ENCODE measurements around the gene FAM222B. TPM values are rescaled to one million over a fixed set of nuclear protein-coding genes. Genes with fewer than 3 reads are reported as not detected.

Gene FAM222B
- total RNA-seq (2011; cell fraction: chromatin; rRNA removed; ENCODE audit: low replicate concordance): 115 and 118 TPM in 2 replicates
- total RNA-seq (2011; cell fraction: nucleolus; rRNA removed): 34.0 and 45.9 TPM in 2 replicates
- 86.2 and 134 TPM in 2 replicates for total RNA-seq (2011; cell fraction: nucleoplasm; rRNA removed)
- total RNA-seq (2014; rRNA removed) (7.4 and 14.0 TPM in 2 replicates), total RNA-seq (2014; rRNA removed; fragmentation: Illumina TruSeq; extraction: Trizol) (7.5 and 8.5 TPM in 2 replicates), total RNA-seq (2015; rRNA removed; fragmentation: Illumina TruSeq; extraction: Trizol) (8.5 TPM in 2 replicates), total RNA-seq (2021) (31.1 and 32.9 TPM in 2 replicates), polyA plus RNA-seq (2011; rRNA removed) (7.3 and 8.3 TPM in 2 replicates), polyA plus RNA-seq (2014; fragmentation: Illumina TruSeq; extraction: Trizol) (34.5 and 34.6 TPM in 2 replicates), polyA plus RNA-seq (2014; fragmentation: Nextera tagmentation; extraction: Ambion mirVana) (1 to 10 TPM; 4.0 to 6.7 TPM), polyA plus RNA-seq (2014; rRNA removed) (10.9 TPM in 2 replicates), polyA minus RNA-seq (2011; rRNA and poly(A)+ RNA removed) (17.9 and 18.4 TPM in 2 replicates), Bru-seq, nascent RNA (percentile 82 among the genes with signal in this experiment), BruChase-seq, experiment 1, labeled RNA remaining after a 2-hour chase (percentile 86 among the genes with signal in this experiment), BruChase-seq, experiment 2, labeled RNA remaining after a 6-hour chase (percentile 85 among the genes with signal in this experiment)
- polyA plus RNA-seq (2011; cell fraction: cytosol; rRNA removed): 11.9 and 18.3 TPM in 2 replicates
- 10.0 and 18.6 TPM in 2 replicates for polyA plus RNA-seq (2011; cell fraction: nucleus; rRNA removed)
- 21.1 and 26.3 TPM in 2 replicates for polyA plus RNA-seq (2012)
- polyA minus RNA-seq (2011; cell fraction: cytosol; rRNA and poly(A)+ RNA removed): 20.8 and 24.7 TPM in 2 replicates
- polyA minus RNA-seq (2011; cell fraction: nucleus; rRNA and poly(A)+ RNA removed): 7.1 and 7.9 TPM in 2 replicates
- long read RNA-seq, experiment 1, full-length matches to known transcripts: 4 of 48 reads
- long read RNA-seq, experiment 1, partial matches to known transcripts: 0 of 48 reads
- long read RNA-seq, experiment 1, other reads (novel, unspliced or antisense): 44 of 48 reads
- long read RNA-seq, experiment 2, full-length matches to known transcripts: 12 of 40 reads
- long read RNA-seq, experiment 2, partial matches to known transcripts: 0 of 40 reads
- long read RNA-seq, experiment 2, other reads (novel, unspliced or antisense): 28 of 40 reads
- long read RNA-seq, experiment 3, full-length matches to known transcripts: 9 of 10 reads
- long read RNA-seq, experiment 3, partial matches to known transcripts: 0 of 10 reads
- long read RNA-seq, experiment 3, other reads (novel, unspliced or antisense): 1 of 10 reads

DNA sequence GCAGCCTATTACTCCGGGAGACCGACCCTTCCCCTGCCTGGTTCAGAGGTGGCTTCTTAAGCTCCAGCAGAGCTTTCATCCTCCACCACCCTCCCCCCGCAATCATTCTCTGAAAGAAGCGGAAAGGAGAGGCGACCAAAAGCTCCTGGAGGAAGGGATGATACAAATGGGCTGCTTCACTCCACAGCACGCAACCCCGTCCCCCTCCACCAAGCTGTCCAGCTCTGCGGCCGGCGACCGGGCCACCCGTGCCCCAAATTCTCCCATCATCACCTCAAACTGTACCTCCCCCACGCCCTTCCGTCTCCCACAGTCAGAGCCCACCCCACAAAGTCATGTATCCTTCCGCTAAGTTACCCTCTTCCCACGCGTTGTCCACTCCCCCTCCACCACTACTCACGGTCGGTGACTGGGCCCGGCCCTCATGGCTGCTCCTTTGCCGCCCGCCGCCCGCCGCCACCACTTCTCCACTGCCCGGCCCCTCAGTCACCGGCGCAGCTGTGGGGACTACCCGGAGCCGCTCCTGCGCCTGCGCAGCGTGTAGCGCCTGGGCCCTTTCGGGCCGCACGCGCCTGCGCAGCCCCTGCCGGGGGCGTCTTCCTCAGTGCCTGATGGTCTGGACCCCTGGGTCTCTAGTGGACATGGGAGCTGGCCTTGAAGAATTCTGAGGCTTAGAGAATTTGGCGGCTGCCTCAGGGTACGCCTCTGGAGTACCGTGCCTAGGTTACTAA is at the start of gene FAM222B:
Gene FAM222B, minus strand, starts transcription at position 509 of the 731 bp plus-strand sequence. CDS start 76,123 bp downstream, outside the sequence.
- intact Hi-C loops (cut with micrococcal nuclease) (loop anchor here (10.0 kb wide), 1 partner anchor 198 kb away; the partner anchor contains the start of gene BLTP2), in situ Hi-C loops (cut with MboI) (no loop called here)
- BruUV-seq (replicated peaks): no TSS peak
- H3K9ac ChIP-seq (ENCODE audit: insufficient read depth in 1 of 2, low read depth in 2 of 2, low read length in 2 of 2): peak within 1 kb of the TSS; percentile 83 to 89
- H3K4me1 ChIP-seq (replicated peaks in 1 of 2; ENCODE audit: control insufficient read depth in 2 of 2, insufficient read depth in 2 of 2, low read length in 2 of 2): peaks cover 17 to 33% of the 10 kb centered on the region in 2 experiments
- peak within 1 kb of the TSS; percentile 76 for H3K27ac ChIP-seq (ENCODE audit: extremely low read depth, low read depth, low read length)
- ChIA-PET POLR2A (interaction anchor here (0.6 to 4.7 kb wide), 24 partner anchors 10 to 225 kb away, joined by 3 to 27 read pairs (median 4); partner anchors contain the start of genes ERAL1 and RPL23A), CTCF (ENCODE audit: low intra/inter-chr PET ratio) (no interaction called here)
- peak within 1 kb of the TSS; percentile 71 for H3K4me3 ChIP-seq
- under 1% methylated on average over 44 of the region's 44 CpGs for WGBS (ENCODE audit: insufficient coverage, low coverage, missing lambda C conversion rate)
- no peaks in the 10 kb centered on the region for H3K9me3 ChIP-seq (replicated peaks; ENCODE audit: control insufficient read depth, insufficient read depth, low read depth, low read length)
- H4K20me1 ChIP-seq (replicated peaks; ENCODE audit: control insufficient read depth, insufficient read depth, low read length): no peaks in the 10 kb centered on the region
- peak within 1 kb of the TSS; percentile 99 for H2AFZ ChIP-seq (ENCODE audit: low read depth, low read length)
- H3K9me1 ChIP-seq (ENCODE audit: control insufficient read depth, insufficient read depth, low read length): no peaks in the 10 kb centered on the region
- peak within 1 kb of the TSS; percentile 93 for H3K4me2 ChIP-seq (ENCODE audit: insufficient read depth, low read length)
- peaks cover 11% of the 10 kb centered on the region for H3K36me3 ChIP-seq (ENCODE audit: control insufficient read depth, insufficient read depth, low read length)
- H3K79me2 ChIP-seq (ENCODE audit: control insufficient read depth, insufficient read depth, low read length): peaks cover 56% of the 10 kb centered on the region
- DNase-seq (ENCODE audit: extremely low read depth in 1 of 4, low spot score in 3 of 4) (peak; percentile 95 to 100 (median 99)), ATAC-seq (peak; percentile 97), FAIRE-seq (peak; percentile 82)
- no peaks in the 10 kb centered on the region for H3K27me3 ChIP-seq (ENCODE audit: control insufficient read depth in 2 of 2, insufficient read depth in 2 of 2, low read length in 2 of 2)
- TF ChIP-seq CTBP1 (IDR thresholded peaks at IDR 0.05; ENCODE audit: borderline replicate concordance) (peak; percentile 65; the same call in 1 of the 2 replicates), CBFB (CRISPR knock-in tag; IDR thresholded peaks at IDR 0.05) (no peak), PHF20 (IDR thresholded peaks at IDR 0.05; ENCODE audit: partially characterized antibody) (peak; percentile 54), GATA2 (CRISPR knock-in tag; IDR thresholded peaks at IDR 0.05) (no peak), PYGO2 (tag; IDR thresholded peaks at IDR 0.05) (no peak), ZBTB1 (CRISPR knock-in tag; IDR thresholded peaks at IDR 0.05; ENCODE audit: borderline replicate concordance, low read depth) (no peak), HNRNPL (IDR thresholded peaks at IDR 0.05; ENCODE audit: low read depth, low read length) (peak; percentile 38; the same call in 1 of the 2 replicates), ZNF75A (CRISPR knock-in tag; IDR thresholded peaks at IDR 0.05) (no peak), MTA3 (IDR thresholded peaks at IDR 0.05; ENCODE audit: borderline replicate concordance) (peak; percentile 91; the same call in 1 of the 2 replicates), RB1 (IDR thresholded peaks at IDR 0.05; ENCODE audit: low read depth) (peak; percentile 64), THAP12 (CRISPR knock-in tag; IDR thresholded peaks at IDR 0.05) (peak; percentile 89; the same call in 1 of the 2 replicates), TCF7 (IDR thresholded peaks at IDR 0.05; ENCODE audit: borderline replicate concordance) (0 out of 2 replicates have a peak, but pooled peaks have one; percentile 20), ZNF24 (IDR thresholded peaks at IDR 0.05) (no peak)
- TF ChIP-seq, protein P1, sequence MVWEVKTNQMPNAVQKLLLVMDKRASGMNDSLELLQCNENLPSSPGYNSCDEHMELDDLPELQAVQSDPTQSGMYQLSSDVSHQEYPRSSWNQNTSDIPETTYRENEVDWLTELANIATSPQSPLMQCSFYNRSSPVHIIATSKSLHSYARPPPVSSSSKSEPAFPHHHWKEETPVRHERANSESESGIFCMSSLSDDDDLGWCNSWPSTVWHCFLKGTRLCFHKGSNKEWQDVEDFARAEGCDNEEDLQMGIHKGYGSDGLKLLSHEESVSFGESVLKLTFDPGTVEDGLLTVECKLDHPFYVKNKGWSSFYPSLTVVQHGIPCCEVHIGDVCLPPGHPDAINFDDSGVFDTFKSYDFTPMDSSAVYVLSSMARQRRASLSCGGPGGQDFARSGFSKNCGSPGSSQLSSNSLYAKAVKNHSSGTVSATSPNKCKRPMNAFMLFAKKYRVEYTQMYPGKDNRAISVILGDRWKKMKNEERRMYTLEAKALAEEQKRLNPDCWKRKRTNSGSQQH (CRISPR knock-in tag; IDR thresholded peaks at IDR 0.05): peak; percentile 95

All from K562 (cell line).